ENCODE results near the gene PPP1R14C.

PPP1R14C gene

DNA sequence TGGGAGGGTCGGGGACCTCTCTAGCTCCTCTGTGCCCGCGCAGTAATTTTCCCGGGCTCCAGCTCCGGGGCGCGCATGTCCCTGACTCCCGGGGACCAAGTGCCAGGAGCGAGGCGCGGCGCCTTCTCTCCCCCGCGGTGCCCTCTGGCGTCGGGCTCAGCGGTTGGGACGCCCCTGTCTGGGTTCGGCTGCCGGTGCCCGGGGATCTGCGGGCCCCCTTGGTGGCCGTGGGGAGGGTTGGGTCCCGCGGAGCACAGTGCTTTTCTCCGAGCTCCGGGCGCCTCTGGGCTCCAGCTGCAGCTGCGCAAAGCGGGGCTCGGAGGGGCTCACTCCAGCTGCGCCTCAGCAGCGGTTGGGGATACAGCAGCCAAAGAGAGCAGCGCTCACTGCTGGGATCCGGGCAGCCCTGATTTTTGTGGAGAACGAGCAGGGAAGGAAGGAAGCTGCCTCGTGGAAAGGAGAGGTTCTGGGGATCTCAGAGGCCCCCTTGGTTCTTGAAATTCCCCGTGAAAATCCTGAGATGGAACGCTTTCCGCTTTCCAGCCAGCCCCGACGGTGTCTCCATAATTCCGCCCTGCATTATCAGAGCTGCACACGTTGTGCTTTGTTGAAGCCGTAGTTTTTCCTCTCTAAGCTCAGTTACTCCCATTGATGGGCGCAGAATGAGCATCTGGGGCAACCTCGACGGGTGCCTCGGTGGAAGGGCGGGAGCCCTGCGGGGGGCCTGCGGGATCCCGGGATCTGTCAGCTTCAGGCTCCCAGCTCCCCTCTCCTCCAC is 861 bp downstream of the PPP1R14C start:
- no peak overlapping the region for H3K27ac ChIP-seq
- H3K36me3 ChIP-seq (ENCODE audit: insufficient read depth): no peaks in the 10 kb centered on the region
- no peak overlapping the region for H3K9ac ChIP-seq
- no peaks in the 10 kb centered on the region for H3K4me1 ChIP-seq (ENCODE audit: low read depth, poor library complexity, severe bottlenecking)
- no peaks in the 10 kb centered on the region for H3K27me3 ChIP-seq (ENCODE audit: insufficient read depth, low read depth)
- no peak overlapping the region for H3K4me3 ChIP-seq (IDR thresholded peaks at IDR 0.05; ENCODE audit: insufficient read depth, low read depth, low read length)
- H3K4me2 ChIP-seq: no peak overlapping the region
- no peaks in the 10 kb centered on the region for H3K79me2 ChIP-seq (ENCODE audit: insufficient read depth, low read depth)
- no peaks in the 10 kb centered on the region for H4K20me1 ChIP-seq (ENCODE audit: insufficient read depth)
- TF ChIP-seq, protein P1, sequence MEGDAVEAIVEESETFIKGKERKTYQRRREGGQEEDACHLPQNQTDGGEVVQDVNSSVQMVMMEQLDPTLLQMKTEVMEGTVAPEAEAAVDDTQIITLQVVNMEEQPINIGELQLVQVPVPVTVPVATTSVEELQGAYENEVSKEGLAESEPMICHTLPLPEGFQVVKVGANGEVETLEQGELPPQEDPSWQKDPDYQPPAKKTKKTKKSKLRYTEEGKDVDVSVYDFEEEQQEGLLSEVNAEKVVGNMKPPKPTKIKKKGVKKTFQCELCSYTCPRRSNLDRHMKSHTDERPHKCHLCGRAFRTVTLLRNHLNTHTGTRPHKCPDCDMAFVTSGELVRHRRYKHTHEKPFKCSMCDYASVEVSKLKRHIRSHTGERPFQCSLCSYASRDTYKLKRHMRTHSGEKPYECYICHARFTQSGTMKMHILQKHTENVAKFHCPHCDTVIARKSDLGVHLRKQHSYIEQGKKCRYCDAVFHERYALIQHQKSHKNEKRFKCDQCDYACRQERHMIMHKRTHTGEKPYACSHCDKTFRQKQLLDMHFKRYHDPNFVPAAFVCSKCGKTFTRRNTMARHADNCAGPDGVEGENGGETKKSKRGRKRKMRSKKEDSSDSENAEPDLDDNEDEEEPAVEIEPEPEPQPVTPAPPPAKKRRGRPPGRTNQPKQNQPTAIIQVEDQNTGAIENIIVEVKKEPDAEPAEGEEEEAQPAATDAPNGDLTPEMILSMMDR (conservative IDR thresholded peaks at IDR 0.05; ENCODE audit: low read depth, low read length): no peak
- H2AFZ ChIP-seq (ENCODE audit: low read depth): peak overlapping the region; percentile 64

- TF ChIP-seq, protein P1 (conservative IDR thresholded peaks at IDR 0.05; ENCODE audit: low read depth, low read length): no peak
- H3K4me2 ChIP-seq: no peak overlapping the region
- H4K20me1 ChIP-seq (ENCODE audit: insufficient read depth): no peaks in the 10 kb centered on the region
- no peaks in the 10 kb centered on the region for H3K79me2 ChIP-seq (ENCODE audit: insufficient read depth, low read depth)
- H3K4me3 ChIP-seq (IDR thresholded peaks at IDR 0.05; ENCODE audit: insufficient read depth, low read depth, low read length): no peak overlapping the region
- H3K27ac ChIP-seq: no peak overlapping the region
- no peak overlapping the region for H3K9ac ChIP-seq
- H3K36me3 ChIP-seq (ENCODE audit: insufficient read depth): no peaks in the 10 kb centered on the region
- H3K27me3 ChIP-seq (ENCODE audit: insufficient read depth, low read depth): no peaks in the 10 kb centered on the region
- no peak overlapping the region for H2AFZ ChIP-seq (ENCODE audit: low read depth)
- no peaks in the 10 kb centered on the region for H3K4me1 ChIP-seq (ENCODE audit: low read depth, poor library complexity, severe bottlenecking)
These were observed 1.5 kb downstream of the PPP1R14C start for GRCh38 chr6:150144294-150144868.

GRCh38 chr6:150145427-150145826 is 2.6 kb downstream of the PPP1R14C start:
- Histone ChIP-seq H3K4me1 (ENCODE audit: low read depth, poor library complexity, severe bottlenecking) (no peaks in the 10 kb centered on the region), H3K9ac (no peak overlapping the region), H2AFZ (ENCODE audit: low read depth) (no peak overlapping the region), H3K79me2 (ENCODE audit: insufficient read depth, low read depth) (no peaks in the 10 kb centered on the region), H3K27ac (no peak overlapping the region), H3K4me3 (IDR thresholded peaks at IDR 0.05; ENCODE audit: insufficient read depth, low read depth, low read length) (no peak overlapping the region), H3K4me2 (no peak overlapping the region), H3K27me3 (ENCODE audit: insufficient read depth, low read depth) (no peaks in the 10 kb centered on the region), H3K36me3 (ENCODE audit: insufficient read depth) (no peaks in the 10 kb centered on the region), H4K20me1 (ENCODE audit: insufficient read depth) (no peaks in the 10 kb centered on the region)
- TF ChIP-seq, protein P1 (conservative IDR thresholded peaks at IDR 0.05; ENCODE audit: low read depth, low read length): no peak

DNA sequence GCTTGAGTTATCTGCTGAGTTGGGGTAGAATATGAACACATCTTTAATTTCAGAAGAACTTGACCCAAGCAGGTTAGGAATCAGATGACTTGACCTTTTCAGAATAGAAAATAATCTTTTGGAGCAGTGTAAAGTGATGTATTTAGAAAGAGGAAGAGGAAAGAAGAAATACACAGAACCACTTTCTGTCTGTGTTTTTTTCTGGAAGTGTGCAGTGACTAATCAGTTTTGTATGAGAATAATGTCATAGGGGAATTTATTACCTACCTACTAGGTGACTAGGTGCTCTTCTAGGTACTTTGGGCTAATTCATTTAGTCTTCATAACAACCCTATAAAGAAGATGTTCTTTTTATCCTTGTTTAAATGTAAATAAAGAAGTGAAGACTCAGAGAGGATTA is 3.0 kb downstream of the PPP1R14C start:
- Histone ChIP-seq H3K27me3 (ENCODE audit: insufficient read depth, low read depth) (no peaks in the 10 kb centered on the region), H3K79me2 (ENCODE audit: insufficient read depth, low read depth) (no peaks in the 10 kb centered on the region), H4K20me1 (ENCODE audit: insufficient read depth) (no peaks in the 10 kb centered on the region), H3K36me3 (ENCODE audit: insufficient read depth) (no peaks in the 10 kb centered on the region), H3K4me3 (IDR thresholded peaks at IDR 0.05; ENCODE audit: insufficient read depth, low read depth, low read length) (no peak overlapping the region), H3K9ac (no peak overlapping the region), H3K4me2 (no peak overlapping the region), H2AFZ (ENCODE audit: low read depth) (no peak overlapping the region), H3K4me1 (ENCODE audit: low read depth, poor library complexity, severe bottlenecking) (no peaks in the 10 kb centered on the region), H3K27ac (no peak overlapping the region)
- TF ChIP-seq, protein P1 (conservative IDR thresholded peaks at IDR 0.05; ENCODE audit: low read depth, low read length): no peak
